Stimulated activated naive B cell treated with anti-CD40 and anti-IgM and Interleukin-4, amounts not matched to agents 10 μg/mL and 1 μg/mL and 100 μg/mL, for 72 hours (primary cell): ENCODE results near the gene MAPK12.
A peak's percentile ranks its signal among the peaks of the same experiment; 100 is the strongest.

ENCODE experiments used
- ATAC-seq, 2 donors: fragments of 150-1000 bp; cut with Tn5 transposase; replicated peaks; 2 replicates each; pipeline ENCODE4 v1.10.0; 2021; ENCODE audit warnings: moderate library complexity in 1 of 2
- DNase-seq: peaks from one replicate; pipeline ENCODE4 v3.0.0; 2021
- H3K27ac Mint-ChIP-seq: one replicate; pipeline ENCODE4 v1.8.0; 2022; ENCODE audit warnings: mild to moderate bottlenecking, mixed read lengths
- H3K27me3 Mint-ChIP-seq, 2 donors: one replicate each; pipeline ENCODE4 v1.8.0; 2022; ENCODE audit warnings: mixed read lengths in 2 of 2
- H3K36me3 Mint-ChIP-seq, 2 donors: one replicate each; pipeline ENCODE4 v1.8.0; 2022; ENCODE audit warnings: mixed read lengths in 2 of 2, mild to moderate bottlenecking in 1 of 2
- H3K4me1 Mint-ChIP-seq, 2 donors: one replicate each; pipeline ENCODE4 v1.8.0; 2022; ENCODE audit warnings: mixed read lengths in 2 of 2, mild to moderate bottlenecking in 1 of 2
- H3K4me3 Mint-ChIP-seq, 2 donors: one replicate each; pipeline ENCODE4 v1.8.0; 2022; ENCODE audit warnings: mild to moderate bottlenecking in 2 of 2, mixed read lengths in 2 of 2, moderate library complexity in 1 of 2
- H3K9me3 Mint-ChIP-seq, 2 donors: one replicate each; pipeline ENCODE4 v1.8.0; 2022; ENCODE audit warnings: mixed read lengths in 2 of 2, mild to moderate bottlenecking in 1 of 2

The MAPK12 gene

DNA sequence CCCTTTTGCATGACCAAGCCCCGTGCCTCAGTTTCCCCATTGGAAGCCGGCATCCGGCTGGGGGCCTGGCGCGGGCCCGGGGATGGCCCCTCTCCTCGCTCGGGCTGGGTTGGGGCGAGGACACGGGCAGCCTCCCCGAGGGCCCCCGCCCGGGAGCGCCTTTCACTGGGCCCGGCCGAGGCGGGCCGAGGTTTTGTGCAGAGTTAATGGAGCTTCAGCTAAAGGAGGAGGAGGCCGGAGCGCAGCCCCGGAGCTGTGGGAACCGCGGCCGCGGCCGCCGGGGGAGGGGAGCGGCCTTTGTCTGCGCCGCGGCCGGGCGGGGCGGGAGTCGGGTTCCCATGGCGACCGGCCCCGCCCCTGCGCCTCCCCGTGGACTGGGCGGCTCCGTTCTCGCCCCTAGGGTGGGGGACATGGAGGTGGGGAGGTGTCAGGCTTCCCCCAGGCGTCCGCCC is 10.1 kb upstream of the MAPK12 start:
- Mint-ChIP-seq H3K9me3 (no peaks in the 10 kb centered on the region), H3K36me3 (peaks cover 0 to 3% of the 10 kb centered on the region in 2 donors), H3K27me3 (peaks cover 4 to 10% of the 10 kb centered on the region in 2 donors), H3K27ac (no peak overlapping the region), H3K4me1 (peaks cover 12 to 31% of the 10 kb centered on the region in 2 donors), H3K4me3 (peak overlapping the region in 1 of 2 donors; percentile 58)
- DNase-seq (no peak), ATAC-seq (peak; percentile 14 to 28)

DNA sequence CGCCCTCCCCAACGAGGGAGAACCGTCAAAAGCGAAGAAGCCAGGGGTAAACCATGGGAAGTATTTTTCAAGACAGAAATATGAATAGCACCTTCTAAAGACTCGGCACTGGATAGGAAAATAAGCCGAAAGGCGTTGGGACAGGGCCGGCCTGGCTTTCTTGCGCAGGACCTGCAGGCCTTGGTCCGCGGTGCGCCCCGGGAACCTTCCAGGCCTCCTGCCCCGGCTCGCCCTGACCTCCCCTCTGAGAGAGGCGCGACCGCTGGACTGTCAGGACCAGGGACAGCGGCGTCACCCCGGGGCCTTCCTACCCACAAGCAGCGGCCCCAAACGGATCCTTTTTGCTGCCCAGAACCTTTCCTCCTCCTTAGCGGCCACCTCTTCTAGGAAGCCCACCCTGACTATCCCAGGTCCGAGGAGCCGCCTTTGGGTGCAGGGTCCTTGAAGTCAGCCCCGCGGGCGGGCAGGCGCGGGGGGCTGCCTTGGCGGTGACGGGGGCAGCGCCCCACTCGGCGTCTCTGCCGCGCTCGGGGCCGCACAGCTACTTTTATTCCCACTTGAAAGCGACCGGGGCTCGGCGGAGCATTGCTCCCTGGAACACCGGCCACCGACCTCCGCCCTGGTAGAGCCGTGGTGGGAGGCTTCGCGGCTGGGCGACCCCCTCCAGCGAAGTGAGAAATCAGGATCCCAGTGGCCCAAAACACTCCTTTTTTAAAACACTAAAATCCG is 9.3 kb upstream of the MAPK12 start:
- Mint-ChIP-seq H3K4me3 (peak overlapping the region; percentile 80), H3K4me1 (peaks cover 14 to 31% of the 10 kb centered on the region in 2 donors), H3K36me3 (peaks cover 0 to 3% of the 10 kb centered on the region in 2 donors), H3K9me3 (no peaks in the 10 kb centered on the region), H3K27me3 (peaks cover 4 to 10% of the 10 kb centered on the region in 2 donors), H3K27ac (no peak overlapping the region)
- ATAC-seq (peak; percentile 56 to 64), DNase-seq (no peak)

GRCh38 chr22:50269970-50270665 is 8.6 kb upstream of the MAPK12 start, which contains the start of gene MAPK11:
MAPK11 (minus strand) TSS chr22:50270380; CDS start chr22:50270292, 88 bp downstream.
- Mint-ChIP-seq H3K36me3 (peaks cover 0 to 5% of the 10 kb centered on the region in 2 donors), H3K27ac (no peak within 1 kb of the TSS), H3K9me3 (no peaks in the 10 kb centered on the region), H3K4me3 (peak within 1 kb of the TSS; percentile 80), H3K27me3 (peaks cover 7 to 12% of the 10 kb centered on the region in 2 donors), H3K4me1 (peaks cover 14 to 34% of the 10 kb centered on the region in 2 donors)
- DNase-seq (no peak), ATAC-seq (peak; percentile 56 to 63)

DNA sequence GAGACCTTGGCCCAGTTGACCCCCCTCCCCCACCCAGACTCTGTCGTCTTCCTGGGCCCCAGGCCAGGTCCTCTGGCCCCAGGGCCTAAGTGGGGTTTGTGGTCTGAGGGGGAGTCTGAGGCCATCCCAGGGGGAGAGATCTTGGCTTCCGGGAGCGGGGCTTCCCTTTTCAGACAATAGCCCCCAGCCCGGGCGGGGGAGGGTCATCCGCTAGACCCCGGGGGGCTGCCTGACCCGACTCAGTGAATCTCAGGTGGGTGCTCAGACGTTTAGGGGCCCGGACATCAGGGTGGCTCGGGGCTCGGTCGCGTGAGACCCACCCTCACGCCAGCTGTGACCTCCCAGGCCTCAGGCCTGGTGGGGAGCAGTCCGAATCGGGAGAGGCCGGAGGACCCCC is 8.1 kb upstream of the MAPK12 start:
- Mint-ChIP-seq H3K4me3 (peak overlapping the region; percentile 71 to 75), H3K36me3 (peaks cover 0 to 6% of the 10 kb centered on the region in 2 donors), H3K27ac (no peak overlapping the region), H3K27me3 (peaks cover 9 to 16% of the 10 kb centered on the region in 2 donors), H3K4me1 (peaks cover 17 to 39% of the 10 kb centered on the region in 2 donors), H3K9me3 (no peaks in the 10 kb centered on the region)
- DNase-seq = no peak
- ATAC-seq = no peak

DNA sequence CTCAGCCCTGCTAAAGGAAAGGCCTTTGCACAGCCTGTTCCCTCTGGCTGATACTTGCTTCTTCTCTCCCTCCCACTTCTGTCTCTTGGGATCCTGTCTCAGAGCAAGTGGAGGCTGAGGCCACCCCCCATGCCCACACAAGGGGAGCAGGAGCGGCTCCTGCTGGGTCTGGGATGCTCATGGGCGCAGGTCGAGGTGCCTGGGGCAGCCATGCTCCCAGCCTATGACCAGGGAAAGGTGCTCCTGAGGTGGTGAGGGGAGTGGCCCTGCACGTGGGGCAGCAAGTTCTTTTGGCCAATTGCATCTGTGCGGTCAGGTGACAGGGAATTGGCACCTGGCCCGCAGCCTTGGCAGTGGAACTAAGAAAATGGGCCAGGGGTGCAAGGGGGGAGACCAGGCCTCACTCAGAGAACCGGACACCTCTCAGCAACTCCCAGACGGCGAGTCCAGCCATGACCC is 7.2 kb upstream of the MAPK12 start:
- no peak overlapping the region for H3K27ac Mint-ChIP-seq

DNA sequence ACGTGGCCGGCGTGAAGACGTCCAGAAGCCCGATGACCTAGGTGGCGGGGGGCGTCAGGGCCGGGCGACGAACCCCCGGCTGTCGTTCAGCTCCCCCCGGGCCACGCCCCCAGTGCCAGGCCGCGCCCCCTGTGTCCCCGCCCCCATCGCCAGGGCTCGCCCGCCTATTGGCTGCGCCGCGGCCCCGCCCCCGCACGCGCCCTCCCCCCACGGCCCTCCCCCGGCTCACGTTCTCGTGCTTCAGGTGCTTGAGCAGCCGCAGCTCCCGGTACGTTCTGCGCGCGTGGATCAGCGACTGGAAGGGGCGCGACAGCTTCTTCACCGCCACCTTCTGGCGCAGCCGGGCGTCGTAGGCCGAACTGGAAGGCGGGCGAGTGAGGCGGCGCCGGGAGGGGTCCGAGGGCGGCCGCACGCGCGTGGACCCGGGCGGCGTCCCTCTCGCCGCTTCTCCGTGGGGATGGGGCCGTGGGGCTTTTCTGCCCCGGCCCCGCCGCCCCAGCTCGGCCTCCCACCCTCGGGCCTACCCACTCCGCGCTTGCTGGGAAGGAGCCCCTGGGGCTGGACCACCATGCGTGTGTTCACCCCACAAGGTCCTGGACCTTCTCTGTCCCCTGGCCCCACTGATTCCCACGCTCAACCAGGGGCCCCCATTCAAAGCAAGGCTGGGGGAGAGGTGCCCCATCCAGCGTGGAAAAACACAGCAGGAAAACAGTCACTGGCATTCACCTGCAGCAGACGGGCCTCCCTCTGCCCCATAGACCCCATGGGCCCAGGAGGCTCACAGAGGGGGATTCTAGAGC is 6.3 kb upstream of the MAPK12 start:
- Mint-ChIP-seq H3K27me3 (peaks cover 12 to 25% of the 10 kb centered on the region in 2 donors), H3K36me3 (peaks cover 0 to 6% of the 10 kb centered on the region in 2 donors), H3K27ac (peak overlapping the region; percentile 5), H3K4me1 (peaks cover 23 to 45% of the 10 kb centered on the region in 2 donors), H3K9me3 (no peaks in the 10 kb centered on the region), H3K4me3 (peak overlapping the region; percentile 14 to 36)
- ATAC-seq (peak in 1 of 2 donors; percentile 18), DNase-seq (no peak)

More for the DNA sequence above, 7.2 kb upstream of the MAPK12 start:
- DNase-seq = no peak
- no peak overlapping the region for H3K4me3 Mint-ChIP-seq
- peaks cover 12 to 16% of the 10 kb centered on the region in 2 donors for H3K27me3 Mint-ChIP-seq
- ATAC-seq = no peak
- H3K9me3 Mint-ChIP-seq = no peaks in the 10 kb centered on the region
- H3K4me1 Mint-ChIP-seq = peaks cover 19 to 38% of the 10 kb centered on the region in 2 donors
- H3K36me3 Mint-ChIP-seq = peaks cover 0 to 6% of the 10 kb centered on the region in 2 donors

GRCh38 chr22:50266994-50267393 is 5.5 kb upstream of the MAPK12 start:
- Mint-ChIP-seq H3K27me3 (peaks cover 18 to 33% of the 10 kb centered on the region in 2 donors), H3K9me3 (no peaks in the 10 kb centered on the region), H3K4me1 (peaks cover 31 to 53% of the 10 kb centered on the region in 2 donors), H3K27ac (no peak overlapping the region), H3K36me3 (peaks cover 0 to 6% of the 10 kb centered on the region in 2 donors), H3K4me3 (no peak overlapping the region)
- no peak for DNase-seq
- ATAC-seq = no peak

GRCh38 chr22:50264946-50265669 is 3.6 kb upstream of the MAPK12 start:
- peaks cover 20 to 37% of the 10 kb centered on the region in 2 donors for H3K27me3 Mint-ChIP-seq
- H3K4me3 Mint-ChIP-seq = no peak overlapping the region
- DNase-seq = no peak
- no peak for ATAC-seq
- H3K36me3 Mint-ChIP-seq = peaks cover 0 to 6% of the 10 kb centered on the region in 2 donors
- H3K27ac Mint-ChIP-seq = no peak overlapping the region
- H3K4me1 Mint-ChIP-seq = peaks cover 31 to 48% of the 10 kb centered on the region in 2 donors
- H3K9me3 Mint-ChIP-seq = no peaks in the 10 kb centered on the region

GRCh38 chr22:50264104-50264745 is 2.7 kb upstream of the MAPK12 start:
- DNase-seq (no peak), ATAC-seq (no peak)
- Mint-ChIP-seq H3K27me3 (peaks cover 20 to 46% of the 10 kb centered on the region in 2 donors), H3K36me3 (peaks cover 0 to 6% of the 10 kb centered on the region in 2 donors), H3K9me3 (no peaks in the 10 kb centered on the region), H3K4me1 (peaks cover 31 to 43% of the 10 kb centered on the region in 2 donors), H3K27ac (no peak overlapping the region), H3K4me3 (no peak overlapping the region)

DNA sequence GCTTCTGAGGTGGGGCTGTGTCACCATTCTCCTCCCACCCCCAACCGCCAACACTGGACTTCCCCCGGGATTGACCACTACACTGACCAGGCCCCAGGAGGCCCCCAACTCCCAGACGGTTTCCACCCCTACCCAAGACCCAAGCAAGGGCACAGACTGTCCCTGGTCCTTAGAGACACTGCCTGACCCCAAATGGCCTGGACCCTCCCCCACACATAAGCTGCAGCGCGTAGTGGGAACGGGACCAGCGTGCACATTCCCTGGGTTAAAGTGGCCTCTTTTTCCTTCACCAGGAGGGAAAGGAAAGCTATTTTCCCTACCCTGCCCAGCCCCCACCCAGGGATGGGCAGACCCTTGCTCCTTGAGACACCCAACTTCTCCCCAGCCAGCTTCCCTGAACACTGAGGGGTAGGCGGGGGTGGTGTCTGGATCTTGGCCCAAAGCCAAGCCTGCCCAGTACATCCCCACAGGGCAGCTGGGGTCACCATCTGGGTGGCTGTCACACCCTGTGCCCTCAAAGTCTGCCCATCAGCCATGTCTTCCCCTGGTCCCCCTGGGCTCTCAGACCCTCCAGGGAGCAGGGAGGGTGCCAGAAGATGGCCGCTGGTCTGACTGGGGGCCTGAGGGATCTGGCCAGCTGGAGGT is 1.6 kb upstream of the MAPK12 start:
- H3K9me3 Mint-ChIP-seq = no peaks in the 10 kb centered on the region
- H3K4me1 Mint-ChIP-seq = peaks cover 26 to 37% of the 10 kb centered on the region in 2 donors
- H3K27me3 Mint-ChIP-seq = peaks cover 23 to 48% of the 10 kb centered on the region in 2 donors
- H3K27ac Mint-ChIP-seq = peak overlapping the region; percentile 62
- H3K4me3 Mint-ChIP-seq = no peak overlapping the region
- ATAC-seq (no peak), DNase-seq (no peak)
- H3K36me3 Mint-ChIP-seq = peaks cover 0 to 5% of the 10 kb centered on the region in 2 donors

- Mint-ChIP-seq H3K36me3 (peaks cover 0 to 3% of the 10 kb centered on the region in 2 donors), H3K4me3 (peak overlapping the region; percentile 75 to 81), H3K27me3 (peaks cover 23 to 46% of the 10 kb centered on the region in 2 donors), H3K9me3 (no peaks in the 10 kb centered on the region), H3K27ac (peak overlapping the region; percentile 62), H3K4me1 (peaks cover 24 to 36% of the 10 kb centered on the region in 2 donors)
- ATAC-seq (peak; percentile 47 to 53), DNase-seq (no peak)
Measured at GRCh38 chr22:50262460-50262911, 1.0 kb upstream of the MAPK12 start.

DNA sequence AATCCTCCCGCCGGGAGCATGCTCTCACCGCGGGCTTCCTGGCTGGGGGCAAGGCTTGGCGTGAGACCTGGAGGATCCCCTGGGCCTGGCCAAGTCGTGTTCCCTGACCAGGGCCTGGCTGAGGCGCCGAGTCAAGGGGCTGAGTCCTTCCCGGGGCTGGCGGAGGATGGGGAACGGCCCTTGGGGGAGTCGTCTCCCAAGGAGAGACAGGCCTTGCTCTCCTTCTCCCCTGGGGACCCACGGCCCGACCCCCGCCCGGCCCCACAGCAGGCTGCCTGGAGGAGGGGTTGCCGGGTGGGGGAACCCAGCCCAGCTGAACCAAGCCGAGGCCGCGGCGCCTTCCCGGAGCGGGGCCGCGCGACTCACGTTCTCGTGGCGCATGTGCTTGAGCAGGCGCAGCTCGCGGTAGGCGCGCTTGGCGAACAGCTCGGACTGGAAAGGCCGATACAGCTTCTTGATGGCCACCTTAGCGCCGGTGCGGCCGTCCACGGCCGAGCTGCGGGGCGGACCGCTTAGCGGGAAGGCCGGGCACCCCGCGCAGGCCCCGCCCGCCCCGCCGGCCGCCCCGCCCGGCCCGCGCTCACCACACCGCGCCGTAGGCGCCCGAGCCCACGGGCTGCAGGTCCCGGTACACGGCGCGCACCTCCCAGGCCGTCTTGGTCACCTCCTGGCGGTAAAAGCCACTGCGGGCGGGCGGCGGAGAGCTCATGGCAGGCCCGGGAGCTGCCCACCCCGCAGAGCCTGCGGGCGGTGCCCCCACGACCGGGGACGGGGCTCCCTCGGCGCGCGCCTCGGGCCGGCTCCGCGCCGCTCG is 475 bp downstream of the MAPK12 start:
- Mint-ChIP-seq H3K27ac (no peak overlapping the region), H3K4me3 (peak overlapping the region; percentile 48 to 51), H3K36me3 (peaks cover 0 to 3% of the 10 kb centered on the region in 2 donors), H3K27me3 (peaks cover 23 to 46% of the 10 kb centered on the region in 2 donors), H3K4me1 (peaks cover 24 to 36% of the 10 kb centered on the region in 2 donors), H3K9me3 (no peaks in the 10 kb centered on the region)
- ATAC-seq (peak; percentile 60 to 67), DNase-seq (no peak)
